Right cardiac atrium (tissue), 5 donors: ENCODE data around the gene MACC1. TPM values are rescaled to one million over a fixed set of nuclear protein-coding genes. Genes with fewer than 3 reads are reported as not detected.
"Not testable (repeated sequence)": the region's sequence is repeated elsewhere in the genome, so short reads cannot be mapped to it uniquely, and the experiment has no call there.

Experiments
- ATAC-seq, 2 donors: fragments of 200-7000 bp; cut with Tn5 transposase; one replicate each; pipeline versions ENCODE4 v1.8.0 to v1.9.1; 2020; ENCODE audit warnings: moderate library complexity in 2 of 2, mild to moderate bottlenecking in 1 of 2
- DNase-seq, 3 donors: peaks; one replicate each; pipeline ENCODE4 v3.0.0-alpha.2; 2020
- H3K27ac ChIP-seq: one replicate; pipeline ENCODE4 v1.5.1; 2013; ENCODE audit warnings: mild to moderate bottlenecking, low read length, control low read depth, moderate library complexity
- H3K27me3 ChIP-seq: one replicate; pipeline ENCODE4 v1.6.1; 2013; ENCODE audit not compliant: control insufficient read depth, insufficient read depth
- H3K4me1 ChIP-seq: one replicate; pipeline ENCODE4 v1.6.1; 2013; ENCODE audit warnings: low read length; ENCODE audit not compliant: control insufficient read depth, insufficient read depth
- H3K4me3 ChIP-seq: one replicate; pipeline ENCODE4 v1.5.1; 2013; ENCODE audit warnings: low read length, control low read depth
- H3K9me3 ChIP-seq: one replicate; pipeline ENCODE4 v1.6.1; 2013; ENCODE audit warnings: low read length; ENCODE audit not compliant: control insufficient read depth
- WGBS: extraction: QIAGEN DNeasy Blood & Tissue Kit; methylation state at CpG from one replicate; pipeline ENCODE4 v1.1.7; 2013; 5-methylcytosine and 5-hydroxymethylcytosine counted together
- intact Hi-C, 4 donors: fragments of 100-400 bp; cut with DNase I; formaldehyde crosslinking; loops; one replicate each; pipeline versions ENCODE4 v1.11.0 to v1.14.0; 2022 to 2023
- polyA plus RNA-seq: library from polyadenylated mRNA; stranded (reverse); fragments of 200-250 nt; gene quantifications from one replicate; pipeline ENCODE4 v1.2.3, GENCODE V29; 2013
- total RNA-seq, 4 donors: library from RNA; stranded (reverse); fragmentation: NEBNext Ultra II Directional; extraction: Animal tissue kit (Norgen Biotek cat#: 25700); gene quantifications; one replicate each; pipeline ENCODE4 v1.2.1, GENCODE V29; 2021
- donor health status: healthy with polysubstance abuse.
- donor health status: DM: no; HTN: yes; CAD: no.
- donor health status: DM: no; HTN: no; CAD: no.
- donor health status: DM: no; HTN: yes; CAD: no; lungs with severe emphysema.
- donor health status: DM: yes; HTN: yes; CAD: no.

Gene MACC1
- total and polyA plus RNA-seq, 5 donors = under 0.01 to 0.08 (median 0.04) TPM; not detected in 1

DNA sequence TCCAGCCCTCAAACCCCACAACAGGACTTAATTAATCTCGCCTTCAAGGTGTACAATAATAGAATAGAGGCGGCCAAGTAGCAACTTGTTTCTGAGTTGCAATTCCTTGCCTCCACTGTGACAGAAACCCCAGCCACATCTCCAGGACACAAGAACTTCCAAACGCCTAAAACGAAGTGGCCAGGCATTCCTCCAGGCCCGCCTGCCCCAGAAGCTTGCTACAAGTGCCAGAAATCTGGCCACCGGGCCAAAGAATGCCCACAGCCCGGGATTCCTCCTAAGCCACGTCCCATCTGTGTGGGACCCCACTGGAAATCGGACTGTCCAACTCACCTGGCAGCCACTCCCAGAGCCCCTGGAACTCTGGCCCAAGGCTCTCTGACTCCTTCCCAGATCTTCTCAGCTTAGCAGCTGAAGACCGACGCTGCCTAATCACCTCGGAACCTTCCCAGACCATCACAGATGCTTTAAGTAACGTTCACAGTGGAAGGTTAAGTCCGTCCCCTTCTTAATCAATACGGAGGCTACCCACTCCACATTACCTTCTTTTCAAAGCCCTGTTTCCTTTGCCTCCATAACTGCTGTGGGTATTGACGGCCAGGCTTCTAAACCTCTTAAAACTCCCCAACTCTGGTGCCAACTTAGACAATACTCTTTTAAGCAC is 94.4 kb downstream of the MACC1 start:
- H3K9me3 ChIP-seq, ATAC-seq, H3K27ac ChIP-seq, H3K4me3 ChIP-seq, DNase-seq, H3K4me1 ChIP-seq, H3K27me3 ChIP-seq, intact Hi-C loops: not testable (repeated sequence)
- WGBS = 85% methylated on average over 16 of the region's 16 CpGs

DNA sequence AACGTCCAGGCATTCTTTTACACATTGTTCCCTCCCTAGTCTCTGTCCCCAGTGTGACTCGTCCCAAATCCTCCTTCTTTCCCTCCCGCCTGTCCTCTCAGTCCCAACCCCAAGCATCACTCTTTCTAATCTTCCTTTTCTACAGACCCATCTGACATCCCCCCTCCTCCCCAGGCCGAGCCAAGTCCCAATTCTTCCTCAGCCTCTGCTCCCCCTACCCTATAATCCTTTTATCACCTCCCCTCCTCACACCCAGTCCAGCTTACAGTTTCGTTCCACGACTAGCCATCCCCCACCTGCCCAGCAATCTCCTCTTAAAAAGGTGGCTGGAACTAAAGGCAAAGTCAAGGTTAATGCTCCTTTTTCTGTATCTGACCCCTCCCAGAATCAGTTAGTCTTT is 95.1 kb downstream of the MACC1 start:
- intact Hi-C loops = no loop called here
- ATAC-seq (no peak), DNase-seq (no peak)
- no peak overlapping the region for H3K27ac ChIP-seq
- WGBS = 65% methylated on average over 6 of the region's 6 CpGs
- no peaks in the 10 kb centered on the region for H3K9me3 ChIP-seq
- H3K4me3 ChIP-seq = no peak overlapping the region
- H3K4me1 ChIP-seq = no peaks in the 10 kb centered on the region
- no peaks in the 10 kb centered on the region for H3K27me3 ChIP-seq

DNA sequence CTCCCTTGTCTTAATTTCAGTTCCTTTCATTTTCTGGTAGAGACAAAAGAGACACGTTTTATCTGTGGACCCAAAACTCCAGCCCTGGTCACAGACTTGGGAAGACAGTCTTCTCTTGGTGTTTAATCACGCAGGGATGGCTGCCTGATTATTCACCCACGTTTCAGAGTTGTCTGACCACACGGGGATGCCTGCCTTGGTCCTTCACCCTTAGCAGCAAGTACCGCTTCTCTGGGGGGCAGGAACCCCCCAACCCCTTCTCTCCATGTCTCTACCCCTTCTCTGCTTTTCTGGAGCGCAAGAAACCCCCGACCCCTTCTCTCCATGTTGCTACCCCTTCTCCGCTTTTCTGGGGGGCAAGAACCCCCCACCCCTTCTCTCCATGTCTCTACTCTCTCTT is 95.8 kb downstream of the MACC1 start:
- Histone ChIP-seq H3K27ac (no peak overlapping the region), H3K9me3 (no peaks in the 10 kb centered on the region), H3K4me1 (no peaks in the 10 kb centered on the region), H3K4me3 (no peak overlapping the region), H3K27me3 (no peaks in the 10 kb centered on the region)
- intact Hi-C loops = no loop called here
- DNase-seq (no peak), ATAC-seq (no peak)
- 77% methylated on average over 8 of the region's 8 CpGs for WGBS

DNA sequence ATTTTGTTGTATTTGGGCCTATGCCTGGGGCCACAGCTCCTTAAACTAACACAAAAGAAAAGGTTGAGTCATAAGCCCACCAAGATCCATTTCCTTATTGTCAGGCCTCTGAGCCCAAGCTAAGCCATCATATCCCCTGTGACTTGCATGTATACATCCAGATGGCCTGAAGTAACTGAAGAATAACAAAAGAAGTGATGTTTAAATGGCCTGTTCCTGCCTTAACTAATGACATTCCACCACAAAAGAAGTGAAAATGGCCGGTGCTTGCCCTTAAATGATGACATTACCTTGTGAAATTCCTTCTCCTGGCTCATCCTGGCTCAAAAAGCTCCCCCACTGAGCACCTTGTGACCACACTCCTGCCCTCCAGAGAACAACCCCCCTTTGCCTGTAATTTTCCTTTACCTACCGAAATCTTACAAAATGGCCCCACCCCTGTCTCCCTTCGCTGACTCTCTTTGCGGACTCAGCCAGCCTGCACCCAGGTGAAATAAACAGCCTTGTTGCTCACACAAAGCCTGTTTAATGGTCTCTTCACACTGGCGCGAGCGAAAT is 96.5 kb downstream of the MACC1 start:
- H3K4me1 ChIP-seq, ATAC-seq, H3K4me3 ChIP-seq, H3K27me3 ChIP-seq, DNase-seq, H3K27ac ChIP-seq, intact Hi-C loops, H3K9me3 ChIP-seq: not testable (repeated sequence)
- WGBS = 92% methylated on average over 7 of the region's 7 CpGs

- Histone ChIP-seq H3K27me3 (no peaks in the 10 kb centered on the region), H3K4me1 (no peaks in the 10 kb centered on the region), H3K4me3 (no peak overlapping the region), H3K9me3 (no peaks in the 10 kb centered on the region), H3K27ac (no peak overlapping the region)
- intact Hi-C loops = no loop called here
- DNase-seq = no peak
- WGBS = 65% methylated on average over 3 of the region's 3 CpGs
- no peak for ATAC-seq
These were observed 100.3 kb downstream of the MACC1 start for GRCh38 chr7:20116869-20117268.

- intact Hi-C loops = no loop called here
- 44% methylated on average over 2 of the region's 2 CpGs for WGBS
- Histone ChIP-seq H3K4me1 (no peaks in the 10 kb centered on the region), H3K4me3 (no peak overlapping the region), H3K27me3 (no peaks in the 10 kb centered on the region), H3K9me3 (no peaks in the 10 kb centered on the region), H3K27ac (no peak overlapping the region)
- DNase-seq (no peak), ATAC-seq (peak; percentile 48 to 52)
These were observed 102.7 kb downstream of the MACC1 start for GRCh38 chr7:20114468-20114867.

- 72% methylated on average over 4 of the region's 4 CpGs for WGBS
- Histone ChIP-seq H3K4me3 (no peak overlapping the region), H3K27ac (no peak overlapping the region), H3K27me3 (no peaks in the 10 kb centered on the region), H3K4me1 (no peaks in the 10 kb centered on the region), H3K9me3 (no peaks in the 10 kb centered on the region)
- ATAC-seq = no peak
- intact Hi-C loops = no loop called here
- no peak for DNase-seq
These were observed 103.7 kb downstream of the MACC1 start for GRCh38 chr7:20113427-20114027.

DNA sequence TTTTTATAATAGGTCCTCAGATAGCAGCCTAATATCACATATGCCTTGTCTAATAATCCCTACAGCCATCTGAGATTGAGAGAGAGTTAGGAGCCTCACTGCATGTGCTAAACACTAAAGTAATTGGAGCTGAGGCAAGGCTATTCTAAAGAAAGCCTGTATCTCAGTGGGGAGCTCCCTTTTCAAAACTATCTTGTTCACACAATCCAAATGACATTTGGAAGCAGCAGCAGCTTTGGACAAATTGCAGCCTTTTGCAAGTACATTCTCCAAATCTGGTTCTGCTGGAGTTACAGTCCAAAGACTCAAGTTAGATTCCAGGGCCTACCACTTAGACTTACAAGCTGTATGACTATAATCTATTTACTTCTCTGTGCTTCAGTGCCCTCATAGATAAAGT is 104.5 kb downstream of the MACC1 start:
- Histone ChIP-seq H3K9me3 (no peaks in the 10 kb centered on the region), H3K27ac (no peak overlapping the region), H3K4me1 (no peaks in the 10 kb centered on the region), H3K27me3 (no peaks in the 10 kb centered on the region), H3K4me3 (no peak overlapping the region)
- no peak for DNase-seq
- no peak for ATAC-seq
- intact Hi-C loops = no loop called here

GRCh38 chr7:20111821-20112542 is 105.2 kb downstream of the MACC1 start:
- WGBS = 88% methylated on average over 2 of the region's 2 CpGs
- H3K27ac ChIP-seq = no peak overlapping the region
- no peaks in the 10 kb centered on the region for H3K9me3 ChIP-seq
- no peak overlapping the region for H3K4me3 ChIP-seq
- no peak for ATAC-seq
- no peak for DNase-seq
- H3K4me1 ChIP-seq = no peaks in the 10 kb centered on the region
- H3K27me3 ChIP-seq = no peaks in the 10 kb centered on the region
- intact Hi-C loops = no loop called here

DNA sequence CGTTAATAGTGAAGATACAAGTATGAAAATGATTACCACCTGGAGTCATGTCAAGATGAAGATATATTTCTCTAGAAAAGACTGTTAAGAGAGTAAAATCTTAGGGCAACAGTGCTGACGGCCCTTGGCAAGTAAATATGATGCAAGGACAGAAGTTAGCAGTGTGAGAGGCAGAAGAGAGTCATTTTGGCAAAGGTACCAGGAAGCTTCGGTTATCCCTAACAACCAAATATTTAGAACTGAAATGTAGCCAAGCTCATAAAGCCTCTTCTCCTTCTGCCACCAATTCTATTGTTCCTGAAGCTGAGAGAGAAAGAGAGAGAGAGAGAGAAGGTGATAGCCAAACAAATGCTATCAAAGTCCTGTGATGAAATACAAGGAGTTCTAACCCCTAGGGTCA is 109.6 kb downstream of the MACC1 start:
- intact Hi-C loops = no loop called here

DNA sequence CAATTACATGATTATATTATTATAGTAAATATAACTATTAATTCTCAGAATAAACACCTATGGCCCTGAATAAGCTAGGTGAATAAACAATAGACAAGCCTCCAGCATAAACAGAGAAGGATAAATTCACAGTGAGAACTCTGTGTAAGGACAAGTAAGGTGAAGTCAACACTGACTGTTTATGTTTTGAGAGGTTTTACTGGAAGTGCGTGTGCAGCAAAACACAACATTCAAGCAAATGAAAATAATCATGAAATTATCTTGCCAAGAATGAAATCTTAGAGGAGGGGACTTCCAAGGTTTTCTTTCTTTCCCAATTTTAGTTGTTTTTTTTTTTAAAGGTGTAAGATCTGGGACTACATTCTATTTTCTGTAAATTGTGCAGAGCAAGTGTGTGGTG is 112.5 kb downstream of the MACC1 start:
- H3K4me3 ChIP-seq = no peak overlapping the region
- no peak for DNase-seq
- intact Hi-C loops = no loop called here
- no peak overlapping the region for H3K27ac ChIP-seq
- no peaks in the 10 kb centered on the region for H3K4me1 ChIP-seq
- H3K9me3 ChIP-seq = no peaks in the 10 kb centered on the region
- no peak for ATAC-seq
- 92% methylated on average over 1 of the region's 1 CpG for WGBS
- H3K27me3 ChIP-seq = no peaks in the 10 kb centered on the region

More for the DNA sequence above, 109.6 kb downstream of the MACC1 start:
- ATAC-seq (no peak), DNase-seq (no peak)
- H3K27me3 ChIP-seq = no peaks in the 10 kb centered on the region
- no peaks in the 10 kb centered on the region for H3K4me1 ChIP-seq
- no peaks in the 10 kb centered on the region for H3K9me3 ChIP-seq
- H3K4me3 ChIP-seq = no peak overlapping the region
- WGBS = 40% methylated on average over 3 of the region's 3 CpGs
- no peak overlapping the region for H3K27ac ChIP-seq
